Panc1 (cell line): ENCODE results near the gene EPHA6. TPM values are rescaled to one million over a fixed set of nuclear protein-coding genes. Genes with fewer than 3 reads are reported as not detected.

Experiments
- ATAC-seq: fragments of 200-7000 bp; cut with Tn5 transposase; 2 replicates; pipeline ENCODE4 v1.9.1; 2020; ENCODE audit warnings: mild to moderate bottlenecking, moderate library complexity
- BruUV-seq: library from RNA; stranded (reverse); fragments of 400-500 nt; replicated peaks from 2 replicates; lab custom pipeline; 2021; lab: Mats Ljungman, UMichigan
- CTCF ChIA-PET: fragments of 300-600 bp; sonication (Branson Sonifier 250); formaldehyde crosslinking; loops from one replicate; lab custom pipeline; 2022; ENCODE audit warnings: antibody characterized with exemption; lab: Charles Lee
- POLR2A ChIA-PET: fragments of 300-600 bp; sonication (Branson Sonifier 250); formaldehyde crosslinking; loops from one replicate; lab custom pipeline; 2022; ENCODE audit warnings: antibody characterized with exemption; lab: Charles Lee
- DNase-seq: peaks from one replicate; pipeline ENCODE4 v3.0.0-alpha.2; 2010; ENCODE audit warnings: low read depth, low spot score
- H3K27ac ChIP-seq: 2 replicates; pipeline ENCODE4 v1.5.1; 2011; ENCODE audit warnings: mild to moderate bottlenecking, low read length, inconsistent platforms
- H3K27me3 ChIP-seq: fragments of 200-500 bp; sonication (Bioruptor generic); 2 replicates; pipeline ENCODE4 v1.6.0; 2014; ENCODE audit warnings: low read length, inconsistent platforms; ENCODE audit not compliant: control insufficient read depth, insufficient read depth
- H3K36me3 ChIP-seq: fragments of 200-500 bp; sonication (Bioruptor generic); 2 replicates; pipeline ENCODE4 v1.5.1; 2014; ENCODE audit warnings: inconsistent platforms, mild to moderate bottlenecking, low read length, moderate library complexity; ENCODE audit not compliant: control insufficient read depth, insufficient read depth
- H3K4me1 ChIP-seq: 2 replicates; pipeline ENCODE4 v1.5.1; 2011; ENCODE audit warnings: inconsistent platforms, mild to moderate bottlenecking, low read length, moderate library complexity; ENCODE audit not compliant: control insufficient read depth, insufficient read depth
- H3K4me3 ChIP-seq, 2 experiments: 2 replicates each; pipeline ENCODE4 v1.5.1; 2011 to 2012; ENCODE audit warnings: low read depth in 2 of 2, low read length in 2 of 2, mild to moderate bottlenecking in 2 of 2, inconsistent platforms in 1 of 2, moderate library complexity in 1 of 2
- H3K9me3 ChIP-seq: fragments of 200-500 bp; sonication (Bioruptor generic); 2 replicates; pipeline ENCODE4 v1.5.1; 2014; ENCODE audit warnings: low read depth, mild to moderate bottlenecking, inconsistent platforms, low read length, moderate library complexity; ENCODE audit not compliant: control insufficient read depth, insufficient read depth
- POLR2AphosphoS5 ChIP-seq: IDR thresholded peaks from 2 replicates; pipeline ENCODE4 v1.6.1; 2012; ENCODE audit warnings: mild to moderate bottlenecking, low read depth, low read length, moderate library complexity
- SIN3A ChIP-seq: IDR thresholded peaks from 2 replicates; pipeline ENCODE4 v1.6.1; 2012; ENCODE audit warnings: low read depth, mild to moderate bottlenecking, low read length, moderate library complexity, borderline replicate concordance; ENCODE audit not compliant: insufficient read depth
- TCF7L2 ChIP-seq: IDR thresholded peaks from 2 replicates; pipeline ENCODE4 v1.6.1; 2011; ENCODE audit warnings: mild to moderate bottlenecking, low read depth, low read length, inconsistent platforms
- in situ Hi-C: cut with HindIII; loops from 2 replicates; pipeline ENCODE4 v1.10.0; 2016; ENCODE audit warnings: low sequenced_read_pairs, low pct_unique_long_range_greater_than_20kb
- intact Hi-C: fragments of 100-400 bp; cut with micrococcal nuclease; formaldehyde crosslinking; loops from one replicate; pipeline ENCODE4 v1.10.0; 2022; ENCODE audit not compliant: unreplicated experiment
- total RNA-seq: library from RNA; stranded (reverse); gene quantifications from one replicate; pipeline ENCODE4 v1.2.1, GENCODE V29; 2021; ENCODE audit not compliant: unreplicated experiment
- TF ChIP-seq, protein P1 (sequence below): fragments of 450-650 bp; IDR thresholded peaks from 2 replicates; pipeline ENCODE4 v1.5.1; 2017; ENCODE audit warnings: mild to moderate bottlenecking
- TF ChIP-seq, protein P2 (sequence below), 2 experiments: IDR thresholded peaks; 2 replicates each; pipeline ENCODE4 v1.6.1; 2011 to 2012; ENCODE audit warnings: low read depth in 2 of 2, control low read depth in 1 of 2, low read length in 1 of 2, mild to moderate bottlenecking in 1 of 2, moderate library complexity in 1 of 2; ENCODE audit not compliant: insufficient read depth in 1 of 2

EPHA6 gene
- total RNA-seq, 1 experiment from 2014 or later: 0.57 TPM

DNA sequence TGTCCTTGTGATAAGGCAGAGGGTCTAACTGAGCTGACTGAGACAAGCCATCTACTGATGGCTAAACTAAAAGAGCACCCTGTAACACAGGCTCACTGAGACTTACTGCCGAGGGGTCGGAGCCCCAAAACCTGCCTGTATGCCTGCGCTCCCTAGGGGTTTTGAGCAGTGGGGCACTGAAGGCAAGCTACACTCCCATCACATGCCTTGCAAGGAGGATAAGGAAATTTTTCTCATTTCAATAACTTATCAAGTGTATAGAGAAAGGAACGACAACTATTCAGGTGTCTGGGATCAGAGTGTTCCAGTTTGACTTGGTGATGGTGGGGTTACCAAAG lies 292.2 kb downstream of the EPHA6 start:
- in situ Hi-C loops (no loop called here), intact Hi-C loops (no loop called here)
- H3K9me3 ChIP-seq: no peaks in the 10 kb centered on the region
- CTCF ChIA-PET: no interaction called here
- TF ChIP-seq SIN3A: no peak
- TF ChIP-seq POLR2AphosphoS5: no peak
- TF ChIP-seq, protein P1, sequence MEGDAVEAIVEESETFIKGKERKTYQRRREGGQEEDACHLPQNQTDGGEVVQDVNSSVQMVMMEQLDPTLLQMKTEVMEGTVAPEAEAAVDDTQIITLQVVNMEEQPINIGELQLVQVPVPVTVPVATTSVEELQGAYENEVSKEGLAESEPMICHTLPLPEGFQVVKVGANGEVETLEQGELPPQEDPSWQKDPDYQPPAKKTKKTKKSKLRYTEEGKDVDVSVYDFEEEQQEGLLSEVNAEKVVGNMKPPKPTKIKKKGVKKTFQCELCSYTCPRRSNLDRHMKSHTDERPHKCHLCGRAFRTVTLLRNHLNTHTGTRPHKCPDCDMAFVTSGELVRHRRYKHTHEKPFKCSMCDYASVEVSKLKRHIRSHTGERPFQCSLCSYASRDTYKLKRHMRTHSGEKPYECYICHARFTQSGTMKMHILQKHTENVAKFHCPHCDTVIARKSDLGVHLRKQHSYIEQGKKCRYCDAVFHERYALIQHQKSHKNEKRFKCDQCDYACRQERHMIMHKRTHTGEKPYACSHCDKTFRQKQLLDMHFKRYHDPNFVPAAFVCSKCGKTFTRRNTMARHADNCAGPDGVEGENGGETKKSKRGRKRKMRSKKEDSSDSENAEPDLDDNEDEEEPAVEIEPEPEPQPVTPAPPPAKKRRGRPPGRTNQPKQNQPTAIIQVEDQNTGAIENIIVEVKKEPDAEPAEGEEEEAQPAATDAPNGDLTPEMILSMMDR: no peak
- TF ChIP-seq, protein P2, sequence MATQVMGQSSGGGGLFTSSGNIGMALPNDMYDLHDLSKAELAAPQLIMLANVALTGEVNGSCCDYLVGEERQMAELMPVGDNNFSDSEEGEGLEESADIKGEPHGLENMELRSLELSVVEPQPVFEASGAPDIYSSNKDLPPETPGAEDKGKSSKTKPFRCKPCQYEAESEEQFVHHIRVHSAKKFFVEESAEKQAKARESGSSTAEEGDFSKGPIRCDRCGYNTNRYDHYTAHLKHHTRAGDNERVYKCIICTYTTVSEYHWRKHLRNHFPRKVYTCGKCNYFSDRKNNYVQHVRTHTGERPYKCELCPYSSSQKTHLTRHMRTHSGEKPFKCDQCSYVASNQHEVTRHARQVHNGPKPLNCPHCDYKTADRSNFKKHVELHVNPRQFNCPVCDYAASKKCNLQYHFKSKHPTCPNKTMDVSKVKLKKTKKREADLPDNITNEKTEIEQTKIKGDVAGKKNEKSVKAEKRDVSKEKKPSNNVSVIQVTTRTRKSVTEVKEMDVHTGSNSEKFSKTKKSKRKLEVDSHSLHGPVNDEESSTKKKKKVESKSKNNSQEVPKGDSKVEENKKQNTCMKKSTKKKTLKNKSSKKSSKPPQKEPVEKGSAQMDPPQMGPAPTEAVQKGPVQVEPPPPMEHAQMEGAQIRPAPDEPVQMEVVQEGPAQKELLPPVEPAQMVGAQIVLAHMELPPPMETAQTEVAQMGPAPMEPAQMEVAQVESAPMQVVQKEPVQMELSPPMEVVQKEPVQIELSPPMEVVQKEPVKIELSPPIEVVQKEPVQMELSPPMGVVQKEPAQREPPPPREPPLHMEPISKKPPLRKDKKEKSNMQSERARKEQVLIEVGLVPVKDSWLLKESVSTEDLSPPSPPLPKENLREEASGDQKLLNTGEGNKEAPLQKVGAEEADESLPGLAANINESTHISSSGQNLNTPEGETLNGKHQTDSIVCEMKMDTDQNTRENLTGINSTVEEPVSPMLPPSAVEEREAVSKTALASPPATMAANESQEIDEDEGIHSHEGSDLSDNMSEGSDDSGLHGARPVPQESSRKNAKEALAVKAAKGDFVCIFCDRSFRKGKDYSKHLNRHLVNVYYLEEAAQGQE (IDR thresholded peaks at IDR 0.05; ENCODE audit: insufficient read depth in 1 of 2, low read depth in 2 of 2, low read length in 1 of 2): no peak
- TF ChIP-seq TCF7L2: no peak
- no peaks in the 10 kb centered on the region for H3K36me3 ChIP-seq
- POLR2A ChIA-PET: no interaction called here
- H3K4me3 ChIP-seq: no peak overlapping the region
- ATAC-seq (no peak), DNase-seq (no peak)
- H3K27me3 ChIP-seq: no peaks in the 10 kb centered on the region
- no peak overlapping the region for H3K27ac ChIP-seq
- H3K4me1 ChIP-seq: no peaks in the 10 kb centered on the region
- no TSS peak for BruUV-seq

DNA sequence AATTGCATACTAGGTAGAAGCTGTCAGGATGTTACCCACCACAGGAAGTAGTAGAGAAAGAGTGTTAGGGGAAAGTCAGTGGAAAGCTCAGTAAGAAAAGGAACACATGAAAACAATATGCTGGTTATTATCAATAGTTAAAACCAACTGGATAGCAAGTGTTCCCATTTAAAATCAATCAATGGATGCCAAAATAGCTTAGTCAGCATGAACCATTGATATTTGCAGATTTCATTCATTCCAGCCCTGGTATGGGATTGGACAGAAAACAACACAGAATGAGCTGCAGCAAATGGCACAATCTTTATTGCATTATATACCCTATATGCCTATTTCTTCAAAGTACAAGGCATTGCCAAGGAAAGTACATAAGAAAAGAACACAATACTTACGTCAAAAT lies 293.7 kb downstream of the EPHA6 start:
- H3K36me3 ChIP-seq: no peaks in the 10 kb centered on the region
- no peaks in the 10 kb centered on the region for H3K4me1 ChIP-seq
- in situ Hi-C loops: no loop called here
- POLR2A ChIA-PET: no interaction called here
- DNase-seq (no peak), ATAC-seq (no peak)
- BruUV-seq: no TSS peak
- no peak overlapping the region for H3K27ac ChIP-seq
- intact Hi-C loops: no loop called here
- CTCF ChIA-PET: no interaction called here
- no peaks in the 10 kb centered on the region for H3K9me3 ChIP-seq
- H3K4me3 ChIP-seq: no peak overlapping the region
- no peak for TF ChIP-seq POLR2AphosphoS5
- no peak for TF ChIP-seq TCF7L2
- TF ChIP-seq SIN3A: no peak
- TF ChIP-seq, protein P2 (IDR thresholded peaks at IDR 0.05; ENCODE audit: insufficient read depth in 1 of 2, low read depth in 2 of 2, low read length in 1 of 2): no peak
- TF ChIP-seq, protein P1: no peak
- no peaks in the 10 kb centered on the region for H3K27me3 ChIP-seq
